Measurements from ENCODE around the gene NAPSA. TPM values are rescaled to one million over a fixed set of nuclear protein-coding genes. Genes with fewer than 3 reads are reported as not detected.
"Not testable (repeated sequence)": the region's sequence is repeated elsewhere in the genome, so short reads cannot be mapped to it uniquely, and the experiment has no call there.

Gene NAPSA
- total RNA-seq, 4 donors from 2014 or later = 1.7 to 3.7 (median 3.5) TPM; not detected in 1

DNA sequence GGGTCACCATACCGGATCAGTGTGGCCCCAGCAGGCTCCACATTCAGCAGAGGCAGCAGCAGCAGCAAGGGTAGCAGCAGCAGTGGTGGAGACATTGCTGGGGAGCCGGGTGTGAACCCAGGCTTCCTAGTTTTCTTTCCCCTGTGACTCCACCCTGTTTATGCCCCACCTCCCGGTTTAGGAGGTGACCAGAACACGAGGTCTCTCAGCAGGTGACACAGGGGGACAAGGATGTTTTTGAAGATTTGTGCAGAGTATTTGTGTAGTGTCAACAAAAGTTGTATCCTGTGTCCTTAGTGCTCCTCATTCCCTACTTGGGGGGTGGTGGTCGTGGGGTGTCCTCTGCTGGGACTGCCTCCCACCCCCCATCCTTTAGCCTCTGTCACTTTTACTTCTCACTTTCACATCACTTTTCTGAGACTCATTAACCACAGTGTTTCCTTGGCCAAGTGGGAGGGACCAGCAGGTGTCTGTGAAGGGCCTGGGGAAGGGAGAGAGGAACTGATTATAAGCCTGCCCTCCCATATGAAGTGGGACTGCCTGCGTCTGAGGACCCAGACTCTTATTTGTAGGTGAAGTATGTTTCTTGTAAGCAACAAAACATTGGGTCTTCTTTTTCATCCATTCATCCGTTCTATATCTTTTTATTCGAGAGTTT is 20.6 kb downstream of the NAPSA start:
- no peak for TF ChIP-seq EP300 (IDR thresholded peaks at IDR 0.05)
- TF ChIP-seq, protein P1, sequence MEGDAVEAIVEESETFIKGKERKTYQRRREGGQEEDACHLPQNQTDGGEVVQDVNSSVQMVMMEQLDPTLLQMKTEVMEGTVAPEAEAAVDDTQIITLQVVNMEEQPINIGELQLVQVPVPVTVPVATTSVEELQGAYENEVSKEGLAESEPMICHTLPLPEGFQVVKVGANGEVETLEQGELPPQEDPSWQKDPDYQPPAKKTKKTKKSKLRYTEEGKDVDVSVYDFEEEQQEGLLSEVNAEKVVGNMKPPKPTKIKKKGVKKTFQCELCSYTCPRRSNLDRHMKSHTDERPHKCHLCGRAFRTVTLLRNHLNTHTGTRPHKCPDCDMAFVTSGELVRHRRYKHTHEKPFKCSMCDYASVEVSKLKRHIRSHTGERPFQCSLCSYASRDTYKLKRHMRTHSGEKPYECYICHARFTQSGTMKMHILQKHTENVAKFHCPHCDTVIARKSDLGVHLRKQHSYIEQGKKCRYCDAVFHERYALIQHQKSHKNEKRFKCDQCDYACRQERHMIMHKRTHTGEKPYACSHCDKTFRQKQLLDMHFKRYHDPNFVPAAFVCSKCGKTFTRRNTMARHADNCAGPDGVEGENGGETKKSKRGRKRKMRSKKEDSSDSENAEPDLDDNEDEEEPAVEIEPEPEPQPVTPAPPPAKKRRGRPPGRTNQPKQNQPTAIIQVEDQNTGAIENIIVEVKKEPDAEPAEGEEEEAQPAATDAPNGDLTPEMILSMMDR (IDR thresholded peaks at IDR 0.05) = no peak
- TF ChIP-seq POLR2AphosphoS5 (IDR thresholded peaks at IDR 0.05) = no peak
- TF ChIP-seq POLR2A (IDR thresholded peaks at IDR 0.05) = no peak
- no peak overlapping the region for H3K4me3 ChIP-seq
- H3K9me3 ChIP-seq = peaks cover 3% of the 10 kb centered on the region
- WGBS = 86% methylated on average over 8 of the region's 8 CpGs
- H3K27ac ChIP-seq = no peak overlapping the region
- DNase-seq (ENCODE audit: low spot score in 2 of 2) = no peak
- H3K4me1 ChIP-seq = peaks cover 6% of the 10 kb centered on the region
- H3K36me3 ChIP-seq = no peaks in the 10 kb centered on the region
- no peaks in the 10 kb centered on the region for H3K27me3 ChIP-seq

DNA sequence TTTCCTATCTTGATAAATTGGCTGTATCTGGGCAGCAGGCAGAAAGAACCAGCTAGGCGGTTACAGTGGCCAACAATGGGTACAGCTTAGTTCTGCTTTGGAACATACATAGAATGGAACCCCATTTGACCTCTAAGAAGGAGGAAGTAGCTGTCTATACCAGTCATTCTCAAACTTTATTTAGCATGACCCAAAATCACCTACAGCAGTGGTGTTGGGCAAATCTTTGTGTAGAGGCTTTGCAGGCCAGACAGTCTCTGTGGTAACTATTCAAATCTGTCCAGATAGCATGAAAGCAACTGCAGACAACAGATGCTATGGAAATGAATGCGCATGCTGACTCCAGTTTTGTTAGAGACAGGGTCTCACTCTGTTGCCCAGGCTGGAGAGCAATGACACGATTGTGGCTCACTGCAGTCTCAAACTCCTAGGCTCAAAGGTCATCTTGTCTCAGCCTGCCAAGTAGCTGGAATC is 24.3 kb downstream of the NAPSA start:
- no peak overlapping the region for H3K27ac ChIP-seq
- no peaks in the 10 kb centered on the region for H3K4me1 ChIP-seq
- DNase-seq (ENCODE audit: low spot score in 2 of 2) = no peak
- no peaks in the 10 kb centered on the region for H3K36me3 ChIP-seq
- WGBS = 79% methylated on average over 2 of the region's 3 CpGs
- no peaks in the 10 kb centered on the region for H3K27me3 ChIP-seq
- TF ChIP-seq POLR2A (IDR thresholded peaks at IDR 0.05) (no peak), POLR2AphosphoS5 (IDR thresholded peaks at IDR 0.05) (no peak), EP300 (IDR thresholded peaks at IDR 0.05) (no peak)
- TF ChIP-seq, protein P1 (IDR thresholded peaks at IDR 0.05) = no peak
- no peak overlapping the region for H3K4me3 ChIP-seq
- peaks cover 3% of the 10 kb centered on the region for H3K9me3 ChIP-seq

DNA sequence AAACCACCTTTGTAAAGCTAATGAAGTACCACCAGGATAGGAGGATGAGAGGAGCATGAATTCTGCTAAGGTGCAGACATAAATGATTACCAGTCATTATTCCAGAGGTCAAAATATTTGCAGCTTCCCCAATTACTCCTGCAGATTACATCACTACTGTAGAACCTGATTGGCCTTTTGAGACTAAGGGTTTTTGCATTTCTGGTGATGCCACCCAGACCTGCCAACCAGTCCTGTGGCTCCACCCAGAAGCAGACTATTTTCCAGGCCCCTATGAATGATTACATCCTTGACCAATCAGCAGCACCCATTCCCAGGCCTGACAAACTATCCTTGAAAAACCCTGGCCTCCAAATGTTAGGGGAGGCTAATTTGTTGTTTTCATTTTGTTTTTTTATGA is 25.1 kb downstream of the NAPSA start:
- TF ChIP-seq EP300 (IDR thresholded peaks at IDR 0.05) (no peak), POLR2AphosphoS5 (IDR thresholded peaks at IDR 0.05) (no peak), POLR2A (IDR thresholded peaks at IDR 0.05) (no peak)
- TF ChIP-seq, protein P1 (IDR thresholded peaks at IDR 0.05) = no peak
- H3K4me3 ChIP-seq = no peak overlapping the region
- no peaks in the 10 kb centered on the region for H3K4me1 ChIP-seq
- H3K27ac ChIP-seq = no peak overlapping the region
- no peak for DNase-seq (ENCODE audit: low spot score in 2 of 2)
- H3K27me3 ChIP-seq = no peaks in the 10 kb centered on the region
- H3K9me3 ChIP-seq = peaks cover 3% of the 10 kb centered on the region
- no peaks in the 10 kb centered on the region for H3K36me3 ChIP-seq

DNA sequence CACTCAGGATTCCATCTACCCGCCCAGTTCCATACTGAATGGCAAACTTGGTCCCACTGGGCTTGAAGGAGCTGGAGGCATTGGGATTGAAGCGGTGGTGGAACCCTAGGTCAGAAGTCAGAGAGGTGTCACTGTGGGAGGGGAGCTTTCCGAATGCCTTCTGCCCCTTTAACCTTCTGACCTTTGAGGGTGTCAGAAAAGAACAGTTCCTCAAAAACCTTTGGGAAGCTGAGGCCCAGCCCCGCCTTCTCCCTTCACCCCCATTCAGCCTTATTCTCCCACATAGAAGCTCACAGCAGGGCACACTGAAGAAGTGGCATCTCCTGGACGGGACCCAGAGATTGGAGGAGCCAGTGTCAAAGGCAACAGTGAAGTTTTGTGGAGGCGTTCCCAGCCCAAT is 28.4 kb downstream of the NAPSA start:
- Histone ChIP-seq H3K4me1 (peaks cover 22% of the 10 kb centered on the region), H3K27me3 (peaks cover 28% of the 10 kb centered on the region)
- not testable (repeated sequence) for H3K9me3 ChIP-seq; H3K36me3 ChIP-seq; DNase-seq (ENCODE audit: low spot score in 2 of 2); H3K27ac ChIP-seq; H3K4me3 ChIP-seq
- WGBS = 90% methylated on average over 6 of the region's 6 CpGs

DNA sequence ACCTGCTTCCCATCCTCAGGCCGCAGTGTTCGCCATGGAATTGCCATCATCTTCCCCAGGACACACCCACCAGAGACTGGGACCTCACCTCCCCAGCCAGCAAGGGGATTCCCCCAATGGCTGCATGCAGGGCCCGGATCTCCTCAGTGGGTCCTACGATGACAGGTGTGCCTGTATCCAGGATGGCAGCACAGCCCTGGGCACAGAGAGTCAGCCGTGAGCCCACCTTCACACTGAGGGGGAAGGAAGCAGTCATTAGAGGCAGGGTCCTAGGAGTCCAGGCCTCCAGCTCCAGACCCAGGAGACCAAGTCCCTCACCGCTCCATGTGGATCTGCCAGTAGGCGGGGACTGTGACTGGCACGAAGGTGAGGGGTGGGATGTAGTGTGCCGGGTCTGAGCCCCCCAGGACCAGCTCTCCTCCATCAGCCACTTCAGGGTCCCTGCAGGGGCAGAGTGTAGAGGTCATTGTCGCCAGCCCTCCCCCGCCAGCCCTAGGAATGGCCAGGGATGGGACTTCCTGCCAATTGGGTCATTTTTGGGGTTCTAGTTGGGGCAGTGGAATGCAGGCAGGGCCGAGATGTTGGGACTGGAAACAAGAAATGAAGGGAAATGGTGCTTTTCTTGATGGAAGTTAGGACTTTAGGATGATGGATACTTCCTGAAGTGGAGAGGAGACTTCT is 30.6 kb downstream of the NAPSA start:
- H3K9me3 ChIP-seq = no peaks in the 10 kb centered on the region
- H3K4me1 ChIP-seq = peaks cover 41% of the 10 kb centered on the region
- no peak for DNase-seq (ENCODE audit: low spot score in 2 of 2)
- no peaks in the 10 kb centered on the region for H3K36me3 ChIP-seq
- H3K4me3 ChIP-seq = no peak overlapping the region
- TF ChIP-seq POLR2A (IDR thresholded peaks at IDR 0.05) = no peak
- TF ChIP-seq, protein P1 (IDR thresholded peaks at IDR 0.05) = no peak
- TF ChIP-seq EP300 (IDR thresholded peaks at IDR 0.05) = no peak
- no peak for TF ChIP-seq POLR2AphosphoS5 (IDR thresholded peaks at IDR 0.05)
- peaks cover 49% of the 10 kb centered on the region for H3K27me3 ChIP-seq
- whole genome bisulfite sequencing = 90% methylated on average over 10 of the region's 12 CpGs
- no peak overlapping the region for H3K27ac ChIP-seq

All from suprapubic skin (tissue), 4 donors.